Body of pancreas (tissue), 4 donors: Measurements from ENCODE around the gene DDAH2. TPM values are rescaled to one million over a fixed set of nuclear protein-coding genes. Genes with fewer than 3 reads are reported as not detected.

ENCODE experiments used
- ATAC-seq: fragments of 150-250 bp; one replicate; pipeline ENCODE4 v1.9.1; 2016
- DNase-seq, 4 donors: peaks; one replicate each; pipeline ENCODE4 v3.0.0-alpha.2; 2019
- H3K27ac ChIP-seq, 4 donors: fragments of 200-600 bp; sonication (generic); 1 replicate in 3 of 4; 2 replicates in 1 of 4; pipeline versions ENCODE4 v1.5.1 to v1.6.1; 2016 to 2019; ENCODE audit warnings: mild to moderate bottlenecking in 1 of 4, mixed read lengths in 1 of 4, moderate library complexity in 1 of 4
- H3K27me3 ChIP-seq, 2 donors: fragments of 200-600 bp; sonication (generic); one replicate each; pipeline ENCODE4 v1.6.0; 2016; ENCODE audit warnings: mild to moderate bottlenecking in 1 of 2
- H3K36me3 ChIP-seq, 2 donors: fragments of 200-600 bp; sonication (generic); replicated peaks in 1 of 2; 2 replicates each; pipeline ENCODE4 v1.5.1; 2016; ENCODE audit warnings: low read depth in 2 of 2; ENCODE audit not compliant: insufficient read depth in 1 of 2
- H3K4me1 ChIP-seq: fragments of 200-600 bp; sonication (generic); one replicate; pipeline ENCODE4 v1.6.0; 2016
- H3K4me3 ChIP-seq, 2 donors: fragments of 200-600 bp; sonication (generic); 1 replicate in 1 of 2; 2 replicates in 1 of 2; pipeline ENCODE4 v1.5.1; 2016 to 2019
- H3K9me3 ChIP-seq, 3 donors: fragments of 200-600 bp; sonication (generic); 1 replicate in 2 of 3; 2 replicates in 1 of 3; pipeline ENCODE4 v1.5.1; 2016
- CTCF ChIP-seq, 7 experiments: fragments of 450-650 bp in 4 of 7; fragments of 200-600 bp in 3 of 7; sonication (generic) in 3 of 7; IDR thresholded peaks; one replicate each; pipeline ENCODE4 v1.5.1; 2016 to 2019; ENCODE audit warnings: antibody characterized with exemption in 7 of 7
- POLR2A ChIP-seq, 3 donors: fragments of 450-650 bp; IDR thresholded peaks; one replicate each; pipeline ENCODE4 v1.6.1; 2016; ENCODE audit warnings: antibody characterized with exemption in 3 of 3, mild to moderate bottlenecking in 2 of 3
- WGBS, 2 donors: methylation state at CpG; one replicate each; pipeline ENCODE4 v1.1.5; 2017; 5-methylcytosine and 5-hydroxymethylcytosine counted together
- intact Hi-C: fragments of 100-400 bp; cut with DNase I; formaldehyde crosslinking; loops from one replicate; pipeline ENCODE4 v1.15.1; 2023
- total RNA-seq, 2 donors: library from RNA; depleted of rRNA; stranded (reverse); fragments of >200 nt; gene quantifications; one replicate each; pipeline ENCODE4 v1.1.0, GENCODE V29; 2016

Gene DDAH2
- total RNA-seq, 2 donors from 2014 or later: 23.6 to 40.5 TPM

- Histone ChIP-seq H3K9me3 (no peaks in the 10 kb centered on the region), H3K27ac (peak overlapping the region; percentile 86 to 93 (median 90)), H3K27me3 (no peaks in the 10 kb centered on the region), H3K36me3 (peaks cover 9 to 14% of the 10 kb centered on the region in 2 donors), H3K4me1 (peaks cover 62% of the 10 kb centered on the region), H3K4me3 (no peak overlapping the region)
- TF ChIP-seq POLR2A (IDR thresholded peaks at IDR 0.05): no peak
- no peak for TF ChIP-seq CTCF (IDR thresholded peaks at IDR 0.05)
- intact Hi-C loops: no loop called here
- no peak for ATAC-seq
- WGBS, 2 donors: 59 to 81% methylated on average over 2 of the region's 2 CpGs
- DNase-seq: no peak
These were observed 5.2 kb upstream of the DDAH2 start for GRCh38 chr6:31734247-31734820.

GRCh38 chr6:31733734-31734133 lies 4.6 kb upstream of the DDAH2 start:
- WGBS, 2 donors: 81 to 82% methylated on average over 4 of the region's 4 CpGs
- Histone ChIP-seq H3K27ac (peak overlapping the region in 1 of 4 donors; percentile 91), H3K36me3 (peaks cover 9 to 14% of the 10 kb centered on the region in 2 donors), H3K27me3 (no peaks in the 10 kb centered on the region), H3K9me3 (no peaks in the 10 kb centered on the region), H3K4me3 (no peak overlapping the region), H3K4me1 (peaks cover 63% of the 10 kb centered on the region)
- DNase-seq (no peak), ATAC-seq (no peak)
- TF ChIP-seq CTCF (IDR thresholded peaks at IDR 0.05): no peak
- no peak for TF ChIP-seq POLR2A (IDR thresholded peaks at IDR 0.05)
- intact Hi-C loops: no loop called here

- peaks cover 9 to 14% of the 10 kb centered on the region in 2 donors for H3K36me3 ChIP-seq
- no peak overlapping the region for H3K4me3 ChIP-seq
- peaks cover 53% of the 10 kb centered on the region for H3K4me1 ChIP-seq
- H3K27ac ChIP-seq: no peak overlapping the region
- TF ChIP-seq POLR2A (IDR thresholded peaks at IDR 0.05) (no peak), CTCF (IDR thresholded peaks at IDR 0.05) (no peak)
- no peak for ATAC-seq
- intact Hi-C loops: no loop called here
- 47 to 61% methylated on average over 3 of the region's 3 CpGs for WGBS, 2 donors
- DNase-seq: no peak
- no peaks in the 10 kb centered on the region for H3K27me3 ChIP-seq
- no peaks in the 10 kb centered on the region for H3K9me3 ChIP-seq
These were observed 2.9 kb upstream of the DDAH2 start for GRCh38 chr6:31732029-31732428.

GRCh38 chr6:31730631-31731086 lies 1.6 kb upstream of the DDAH2 start:
- Histone ChIP-seq H3K36me3 (peaks cover 9 to 14% of the 10 kb centered on the region in 2 donors), H3K27me3 (no peaks in the 10 kb centered on the region), H3K4me3 (no peak overlapping the region), H3K9me3 (no peaks in the 10 kb centered on the region), H3K4me1 (peaks cover 46% of the 10 kb centered on the region), H3K27ac (peak overlapping the region in 1 of 4 donors; percentile 93)
- intact Hi-C loops: no loop called here
- no peak for ATAC-seq
- DNase-seq: no peak
- TF ChIP-seq CTCF (IDR thresholded peaks at IDR 0.05) (no peak), POLR2A (IDR thresholded peaks at IDR 0.05) (no peak)
- 76 to 89% methylated on average over 10 to 11 of the region's 11 CpGs for WGBS, 2 donors
